HG03442 (cell line): ENCODE data around the gene GALM.
"Not testable (repeated sequence)": the region's sequence is repeated elsewhere in the genome, so short reads cannot be mapped to it uniquely, and the experiment has no call there.

Source experiments
- ATAC-seq: cut with Tn5 transposase; IDR thresholded peaks from one replicate; pipeline ENCODE4 v1.9.1; 2021; ENCODE audit warnings: mild to moderate bottlenecking, moderate library complexity; ENCODE audit not compliant: unreplicated experiment

The GALM gene

DNA sequence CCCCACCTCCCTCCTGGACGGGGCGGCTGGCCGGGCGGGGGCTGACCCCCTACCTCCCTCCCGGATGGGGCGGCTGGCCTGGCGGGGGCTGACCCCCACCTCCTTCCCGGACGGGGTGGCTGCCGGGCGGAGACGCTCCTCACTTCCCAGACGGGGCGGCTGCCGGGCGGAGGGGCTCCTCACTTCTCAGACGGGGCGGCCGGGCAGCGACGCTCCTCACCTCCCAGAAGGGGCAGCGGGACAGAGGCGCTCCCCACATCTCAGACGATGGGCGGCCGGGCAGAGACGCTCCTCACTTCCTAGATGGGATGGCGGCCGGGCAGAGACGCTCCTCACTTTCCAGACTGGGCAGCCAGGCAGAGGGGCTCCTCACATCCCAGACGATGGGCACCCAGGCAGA is 90.0 kb downstream of the GALM start:
- not testable (repeated sequence) for ATAC-seq

DNA sequence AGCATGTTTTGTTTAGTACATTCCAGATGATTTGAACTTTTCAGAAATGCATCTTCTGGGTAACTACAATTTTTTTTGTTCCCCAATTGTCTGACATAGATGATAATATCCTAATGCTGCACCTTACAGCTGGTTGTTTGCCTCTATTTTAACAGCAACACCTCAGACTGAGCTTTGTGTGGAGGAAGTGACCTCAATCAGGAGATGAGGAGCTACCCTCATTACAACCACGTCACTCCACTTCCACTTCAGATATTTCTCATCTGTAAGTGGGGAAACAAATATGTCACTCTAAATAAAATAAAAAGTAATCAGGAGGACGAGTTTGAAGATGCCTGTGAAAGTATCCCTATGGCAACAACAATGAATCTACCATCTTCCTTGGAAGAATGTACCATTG is 97.3 kb downstream of the GALM start:
- ATAC-seq = no peak

DNA sequence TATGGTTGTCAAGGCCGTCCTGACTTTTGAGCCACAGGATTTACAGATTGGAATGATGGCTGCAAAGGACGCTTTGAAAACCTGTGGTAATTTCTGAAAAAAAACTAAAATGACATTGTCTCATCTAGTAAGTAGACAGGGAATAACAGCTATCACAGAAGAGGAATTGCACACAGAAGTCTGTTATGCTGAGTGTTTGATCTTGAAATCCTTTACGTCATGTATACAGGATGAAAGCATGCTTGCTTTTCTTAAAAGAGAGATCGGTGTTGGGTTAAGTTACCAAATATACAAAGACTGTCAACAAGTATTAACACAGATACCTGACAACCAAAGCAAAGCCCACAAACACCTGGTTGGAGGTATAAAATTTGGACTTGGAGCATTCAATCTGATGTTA is 97.8 kb downstream of the GALM start:
- no peak for ATAC-seq

DNA sequence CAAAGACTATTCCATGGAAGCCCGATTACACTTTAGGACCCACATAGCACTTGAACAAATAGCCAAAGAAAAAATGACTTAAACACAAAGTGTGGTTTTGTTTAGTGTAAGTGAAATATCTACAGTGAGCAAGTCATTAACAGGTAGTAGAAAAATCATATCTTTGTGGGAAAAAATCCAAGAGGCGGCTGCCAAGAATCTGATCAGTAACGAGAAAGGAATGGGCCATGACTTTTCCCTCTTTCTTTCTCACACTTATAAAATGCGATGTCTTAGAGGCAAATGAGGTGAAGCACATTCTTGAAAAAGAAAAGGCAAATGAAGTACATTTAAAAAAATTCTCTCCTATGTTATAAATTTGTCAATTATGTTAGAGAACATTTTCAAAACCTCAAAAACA is 99.2 kb downstream of the GALM start:
- no peak for ATAC-seq

DNA sequence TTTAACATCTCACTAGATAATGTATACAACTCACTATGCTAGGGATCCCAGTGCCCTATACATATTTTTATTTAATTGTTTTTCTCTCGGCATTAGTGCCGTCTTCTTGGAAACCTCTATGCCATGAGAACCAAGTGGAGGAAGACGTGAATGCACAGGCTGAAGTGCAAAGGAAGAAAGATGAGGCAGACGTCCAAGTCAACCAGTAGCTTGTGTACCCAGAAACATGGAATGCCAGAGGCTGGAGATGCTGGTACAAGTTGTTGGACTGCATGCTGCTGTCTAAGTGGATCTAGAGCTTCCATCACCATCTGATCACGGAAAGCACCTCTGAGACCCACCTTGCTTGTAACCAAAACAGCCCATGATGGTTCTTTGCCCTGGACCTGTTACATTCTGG is 99.6 kb downstream of the GALM start:
- ATAC-seq = no peak

DNA sequence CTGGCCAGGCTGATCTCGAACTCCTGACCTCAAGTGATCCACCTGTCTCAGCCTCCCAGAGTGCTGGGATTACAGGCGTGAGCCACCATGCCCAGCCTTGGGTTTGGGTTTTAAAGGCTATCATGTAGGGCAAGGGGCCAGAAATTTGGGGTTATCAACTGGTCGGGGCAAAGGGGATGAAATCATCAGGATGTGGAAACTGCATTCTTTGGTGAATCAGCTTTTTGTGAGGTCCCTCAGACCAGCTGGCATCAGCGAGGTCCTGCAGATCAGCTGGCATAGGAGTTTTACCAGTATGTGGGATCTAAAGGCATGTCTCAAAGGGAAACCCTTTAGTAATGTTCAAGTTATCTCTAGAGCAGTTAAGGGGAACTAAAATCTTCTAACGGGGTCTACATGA is 105.7 kb downstream of the GALM start:
- no peak for ATAC-seq

DNA sequence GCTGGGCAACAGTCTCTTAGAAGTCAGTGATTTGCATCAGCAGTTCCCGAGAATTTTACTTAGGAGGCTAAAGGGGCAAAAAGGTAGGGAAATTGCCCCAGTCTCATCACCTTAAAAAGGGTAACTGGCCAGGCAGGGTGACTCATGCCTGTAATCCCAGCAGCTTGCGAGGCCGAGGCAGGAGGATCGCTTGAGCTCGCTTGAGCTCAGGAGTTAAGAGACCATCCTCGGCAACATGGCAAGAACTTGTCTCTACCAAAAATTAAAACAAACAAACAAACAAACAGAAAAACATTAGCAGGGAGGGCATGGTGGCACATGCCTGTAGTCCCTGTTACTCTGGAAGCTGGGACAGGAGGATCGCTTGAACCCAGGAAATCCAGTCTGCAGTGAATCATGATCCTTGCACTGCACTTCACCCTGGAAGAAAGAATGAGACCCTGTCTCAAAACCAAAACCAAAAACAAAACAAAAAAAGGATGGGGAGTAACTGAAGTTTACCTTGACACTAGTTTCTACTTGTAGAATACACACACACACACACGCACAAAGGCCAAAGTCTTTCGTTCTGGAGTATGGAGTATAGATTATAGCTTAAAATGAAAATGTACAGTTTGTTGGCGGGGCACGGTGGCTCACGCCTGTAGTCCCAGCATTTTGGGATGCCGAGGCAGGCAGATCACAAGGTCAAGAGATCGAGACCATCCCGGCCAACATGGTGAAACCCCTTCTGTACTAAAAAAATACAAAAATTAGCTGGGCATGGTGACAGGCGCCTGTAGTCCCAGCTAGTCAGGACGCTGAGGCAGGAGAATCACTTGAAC is 109.4 kb downstream of the GALM start:
- no peak for ATAC-seq

DNA sequence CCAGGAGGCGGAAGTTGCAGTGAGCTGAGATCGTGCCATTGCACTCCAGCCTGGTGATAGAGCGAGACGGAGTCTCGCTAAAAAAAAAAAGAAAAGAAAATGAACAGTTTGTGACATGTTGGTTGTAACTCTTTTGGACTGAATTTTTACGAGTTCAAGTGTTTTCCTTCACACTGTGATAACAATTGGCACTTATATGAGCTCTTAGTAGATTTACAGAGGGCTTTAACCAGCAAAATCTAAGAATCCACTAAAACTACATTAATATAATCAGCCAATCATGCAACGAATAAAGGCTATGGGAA is 110.0 kb downstream of the GALM start:
- ATAC-seq = no peak

DNA sequence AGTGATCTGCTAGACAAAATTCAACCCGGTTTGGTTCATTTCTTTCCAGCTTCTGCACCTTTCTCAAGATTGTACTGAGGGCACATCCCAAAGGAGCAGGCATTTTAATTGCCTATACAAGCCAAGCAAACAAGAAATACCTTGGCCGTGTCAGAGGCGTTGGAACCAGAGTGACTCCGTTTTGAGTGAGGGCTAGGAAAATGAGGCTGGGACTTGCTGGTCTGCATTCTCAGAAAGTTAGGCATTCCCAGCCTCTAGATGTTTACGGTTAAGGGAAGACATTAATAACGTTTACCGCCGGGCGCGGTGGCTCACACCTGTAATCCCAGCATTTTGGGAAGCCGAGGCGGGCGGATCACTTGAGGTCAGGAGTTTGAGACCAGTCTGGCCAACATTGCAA is 110.6 kb downstream of the GALM start:
- ATAC-seq = no peak

DNA sequence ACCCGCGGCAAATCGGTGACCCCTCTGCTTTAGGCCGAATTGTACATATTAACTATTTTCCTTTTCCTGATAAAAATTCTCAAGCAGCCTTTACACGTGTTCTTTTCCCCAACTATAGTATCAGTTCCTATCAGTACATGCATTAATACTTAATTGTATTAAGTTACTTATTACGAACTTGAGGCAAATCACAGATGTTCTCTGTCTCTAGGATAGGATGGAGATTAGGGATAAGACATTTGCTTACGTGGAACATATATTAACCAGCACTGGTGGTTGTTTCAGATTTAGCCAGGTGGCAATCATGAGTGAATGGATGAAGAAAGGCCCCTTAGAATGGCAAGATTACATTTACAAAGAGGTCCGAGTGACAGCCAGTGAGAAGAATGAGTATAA is 112.8 kb downstream of the GALM start:
- ATAC-seq = no peak

DNA sequence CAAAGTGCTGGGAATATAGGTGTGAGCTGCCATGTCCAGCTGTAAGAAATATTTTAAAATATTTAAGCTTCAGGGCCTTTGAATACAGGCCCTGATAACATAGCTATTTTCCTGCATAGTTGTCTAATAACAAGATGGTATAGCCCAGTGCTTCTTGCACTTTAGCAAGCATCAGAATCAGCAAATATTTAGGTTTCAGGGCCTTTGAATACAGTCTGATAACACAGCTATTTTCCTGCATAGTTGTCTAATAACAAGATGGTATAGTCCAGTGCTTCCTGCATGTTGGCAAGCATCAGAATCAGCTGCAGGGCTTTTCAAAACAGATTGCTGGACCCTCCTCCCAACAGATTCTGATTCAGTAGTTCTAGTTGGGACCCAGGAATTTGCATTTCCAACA is 117.7 kb downstream of the GALM start:
- ATAC-seq = no peak
